ENCODE results near the gene LIPE.

GRCh38 chr19:42450314-42450934, 23.2 kb upstream of the LIPE start:
- peak; percentile 54 to 98 (median 86) for TF ChIP-seq CTCF (IDR thresholded peaks at IDR 0.05)
- no peak for TF ChIP-seq POLR2A (IDR thresholded peaks at IDR 0.05)

Measured in thyroid gland (tissue), 4 donors.